GM12874 (cell line): Measurements from ENCODE around the gene TNKS1BP1.

ENCODE experiments used
- CTCF ChIP-seq: IDR thresholded peaks from 2 replicates; pipeline ENCODE4 v1.5.1; 2011; ENCODE audit warnings: low read depth, mild to moderate bottlenecking, control low read depth, low read length, moderate library complexity; ENCODE audit not compliant: insufficient read depth

The TNKS1BP1 gene

GRCh38 chr11:57343825-57344224 is 19.1 kb upstream of the TNKS1BP1 start:
- no peak for TF ChIP-seq CTCF

- no peak for TF ChIP-seq CTCF
These were observed 17.9 kb upstream of the TNKS1BP1 start for GRCh38 chr11:57342702-57343101.

- no peak for TF ChIP-seq CTCF
These were observed 16.6 kb upstream of the TNKS1BP1 start for GRCh38 chr11:57341250-57341808.

DNA sequence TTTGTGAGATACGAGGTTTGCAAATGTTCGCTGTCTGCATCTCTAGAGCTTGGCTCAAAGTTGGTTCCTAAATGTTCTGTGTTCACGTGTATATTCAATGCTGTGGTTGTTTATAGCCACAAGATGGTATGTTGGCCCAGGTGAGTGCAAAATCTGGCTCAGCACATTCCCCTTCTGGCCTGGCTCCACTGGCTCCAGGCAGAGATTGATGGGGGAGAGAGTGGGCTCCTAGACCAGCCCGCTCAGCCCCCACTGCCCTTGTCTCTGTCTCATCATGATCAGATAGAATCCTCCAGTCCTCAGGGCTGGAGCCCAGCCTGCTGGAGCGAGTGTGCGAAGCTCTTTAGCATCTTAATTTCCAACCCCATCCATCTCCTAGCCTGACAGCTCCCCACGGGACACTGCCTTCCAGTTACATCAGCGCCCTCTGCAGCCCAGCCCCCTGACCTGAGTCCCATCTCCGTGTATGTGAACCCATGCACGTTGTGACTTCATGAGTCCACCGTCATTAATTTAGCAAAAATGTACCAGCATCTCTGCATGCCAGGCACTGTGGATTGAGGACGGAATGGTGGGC is 15.4 kb upstream of the TNKS1BP1 start:
- no peak for TF ChIP-seq CTCF

DNA sequence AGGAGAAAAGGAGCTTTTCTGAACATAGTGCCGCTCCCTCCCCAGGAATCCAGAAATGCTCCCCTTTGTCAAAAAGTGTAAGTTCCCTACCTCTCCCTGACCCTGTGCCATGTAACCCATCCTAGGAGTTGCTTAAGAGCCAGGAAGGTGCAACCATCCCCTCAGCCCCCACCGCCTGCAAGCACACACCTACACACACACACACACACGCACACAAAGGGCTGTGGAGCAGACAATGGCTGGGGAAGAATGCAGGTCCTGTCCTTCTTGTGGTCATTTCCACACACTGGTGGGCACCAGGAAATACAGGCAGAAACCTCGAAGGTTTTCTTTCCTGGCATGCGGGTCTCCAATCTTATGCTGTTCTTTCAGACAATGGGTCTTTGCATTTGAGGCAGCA is 14.6 kb upstream of the TNKS1BP1 start:
- TF ChIP-seq CTCF = no peak

GRCh38 chr11:57338142-57338541 is 13.4 kb upstream of the TNKS1BP1 start, which contains the start of gene P2RX3:
P2RX3 (plus strand) TSS chr11:57338352; CDS start chr11:57338551, 199 bp downstream.
- no peak for TF ChIP-seq CTCF

GRCh38 chr11:57336111-57336666 is 11.4 kb upstream of the TNKS1BP1 start:
- no peak for TF ChIP-seq CTCF
